ENCODE measurements around the gene DDX10. TPM values are rescaled to one million over a fixed set of nuclear protein-coding genes. Genes with fewer than 3 reads are reported as not detected.

Gene DDX10
- total RNA-seq, 4 donors from 2014 or later = 11.5 to 22.0 (median 14.3) TPM

GRCh38 chr11:108752297-108752751, 87.5 kb downstream of the DDX10 start:
- Histone ChIP-seq H3K27me3 (no peaks in the 10 kb centered on the region), H3K4me3 (no peak overlapping the region), H3K4me1 (peaks cover 0 to 9% (median 7%) of the 10 kb centered on the region in 4 donors), H3K9me3 (no peaks in the 10 kb centered on the region), H3K36me3 (no peaks in the 10 kb centered on the region), H3K27ac (replicated peaks in 1 of 4) (no peak overlapping the region)
- intact Hi-C loops (cut with DNase I) = no loop called here
- DNase-seq (ENCODE audit: extremely low spot score) = no peak
- TF ChIP-seq POLR2AphosphoS5 (IDR thresholded peaks at IDR 0.05) (no peak), POLR2A (IDR thresholded peaks at IDR 0.05; ENCODE audit: low read depth) (no peak), CTCF (IDR thresholded peaks at IDR 0.05) (no peak), EP300 (IDR thresholded peaks at IDR 0.05) (no peak)

- intact Hi-C loops (cut with DNase I) = no loop called here
- Histone ChIP-seq H3K4me3 (no peak overlapping the region), H3K9me3 (no peaks in the 10 kb centered on the region), H3K27me3 (no peaks in the 10 kb centered on the region), H3K36me3 (no peaks in the 10 kb centered on the region), H3K4me1 (peaks cover 0 to 21% (median 13%) of the 10 kb centered on the region in 4 donors), H3K27ac (replicated peaks in 1 of 4) (no peak overlapping the region)
- no peak for DNase-seq (ENCODE audit: extremely low spot score)
- 41% methylated on average over 2 of the region's 2 CpGs for WGBS
- no peak for TF ChIP-seq CTCF (IDR thresholded peaks at IDR 0.05)
- TF ChIP-seq POLR2AphosphoS5 (IDR thresholded peaks at IDR 0.05) = no peak
- TF ChIP-seq POLR2A (IDR thresholded peaks at IDR 0.05; ENCODE audit: low read depth) = no peak
- no peak for TF ChIP-seq EP300 (IDR thresholded peaks at IDR 0.05)
Observed at GRCh38 chr11:108754901-108755625, 90.2 kb downstream of the DDX10 start.

GRCh38 chr11:108757630-108758029, 92.8 kb downstream of the DDX10 start:
- Histone ChIP-seq H3K36me3 (no peaks in the 10 kb centered on the region), H3K27ac (replicated peaks in 1 of 4) (no peak overlapping the region), H3K27me3 (no peaks in the 10 kb centered on the region), H3K9me3 (no peaks in the 10 kb centered on the region), H3K4me1 (peaks cover 0 to 21% (median 13%) of the 10 kb centered on the region in 4 donors), H3K4me3 (no peak overlapping the region)
- DNase-seq (ENCODE audit: extremely low spot score) = no peak
- 84% methylated on average over 3 of the region's 3 CpGs for WGBS
- no peak for TF ChIP-seq EP300 (IDR thresholded peaks at IDR 0.05)
- TF ChIP-seq CTCF (IDR thresholded peaks at IDR 0.05) = no peak
- TF ChIP-seq POLR2AphosphoS5 (IDR thresholded peaks at IDR 0.05) = no peak
- no peak for TF ChIP-seq POLR2A (IDR thresholded peaks at IDR 0.05; ENCODE audit: low read depth)
- intact Hi-C loops (cut with DNase I) = no loop called here

GRCh38 chr11:108758458-108758857, 93.6 kb downstream of the DDX10 start:
- no peak overlapping the region for H3K27ac ChIP-seq (replicated peaks in 1 of 4)
- H3K4me1 ChIP-seq = peaks cover 0 to 21% (median 13%) of the 10 kb centered on the region in 4 donors
- no peak overlapping the region for H3K4me3 ChIP-seq
- intact Hi-C loops (cut with DNase I) = no loop called here
- WGBS = 72% methylated on average over 2 of the region's 2 CpGs
- no peaks in the 10 kb centered on the region for H3K27me3 ChIP-seq
- H3K36me3 ChIP-seq = no peaks in the 10 kb centered on the region
- no peaks in the 10 kb centered on the region for H3K9me3 ChIP-seq
- no peak for DNase-seq (ENCODE audit: extremely low spot score)
- TF ChIP-seq POLR2A (IDR thresholded peaks at IDR 0.05; ENCODE audit: low read depth) (no peak), EP300 (IDR thresholded peaks at IDR 0.05) (no peak), POLR2AphosphoS5 (IDR thresholded peaks at IDR 0.05) (no peak), CTCF (IDR thresholded peaks at IDR 0.05) (no peak)
